Measurements from ENCODE around the gene STAT3.
"Not testable (repeated sequence)": the region's sequence is repeated elsewhere in the genome, so short reads cannot be mapped to it uniquely, and the experiment has no call there.

Gene STAT3

DNA sequence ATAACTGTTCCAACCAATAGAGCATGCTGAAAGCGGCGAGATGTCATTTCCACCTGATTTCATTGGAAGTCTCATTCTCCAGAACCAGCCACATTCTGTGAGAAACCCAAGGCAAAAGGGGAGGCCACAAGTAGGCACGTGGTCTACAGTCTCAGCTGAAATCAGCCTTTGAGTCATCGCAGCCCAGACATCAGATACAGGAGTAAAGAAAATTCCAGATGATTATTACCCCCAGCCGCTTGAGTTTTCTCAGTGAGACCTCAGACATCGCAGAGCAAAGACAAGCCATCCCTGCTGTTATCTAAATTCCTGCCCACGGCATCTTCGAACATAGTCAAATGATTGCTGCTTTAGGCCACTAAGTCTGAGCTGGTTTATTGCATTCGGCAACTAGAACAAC lies 23.1 kb downstream of the STAT3 start:
- H3K36me3 ChIP-seq: peaks cover 5% of the 10 kb centered on the region; the same call in 1 of the 2 replicates
- peaks cover 10% of the 10 kb centered on the region; the same call in 1 of the 2 replicates for H3K4me1 ChIP-seq
- no peak overlapping the region for H3K4me3 ChIP-seq
- H3K9me3 ChIP-seq: no peaks in the 10 kb centered on the region
- H3K4me2 ChIP-seq: no peak overlapping the region
- H3K9ac ChIP-seq: no peak overlapping the region
- no peaks in the 10 kb centered on the region for H3K27me3 ChIP-seq
- no peak overlapping the region for H3K27ac ChIP-seq
- H4K20me1 ChIP-seq: peaks cover 85% of the 10 kb centered on the region
- no peak for TF ChIP-seq Cebpa-rat (IDR thresholded peaks at IDR 0.05)

DNA sequence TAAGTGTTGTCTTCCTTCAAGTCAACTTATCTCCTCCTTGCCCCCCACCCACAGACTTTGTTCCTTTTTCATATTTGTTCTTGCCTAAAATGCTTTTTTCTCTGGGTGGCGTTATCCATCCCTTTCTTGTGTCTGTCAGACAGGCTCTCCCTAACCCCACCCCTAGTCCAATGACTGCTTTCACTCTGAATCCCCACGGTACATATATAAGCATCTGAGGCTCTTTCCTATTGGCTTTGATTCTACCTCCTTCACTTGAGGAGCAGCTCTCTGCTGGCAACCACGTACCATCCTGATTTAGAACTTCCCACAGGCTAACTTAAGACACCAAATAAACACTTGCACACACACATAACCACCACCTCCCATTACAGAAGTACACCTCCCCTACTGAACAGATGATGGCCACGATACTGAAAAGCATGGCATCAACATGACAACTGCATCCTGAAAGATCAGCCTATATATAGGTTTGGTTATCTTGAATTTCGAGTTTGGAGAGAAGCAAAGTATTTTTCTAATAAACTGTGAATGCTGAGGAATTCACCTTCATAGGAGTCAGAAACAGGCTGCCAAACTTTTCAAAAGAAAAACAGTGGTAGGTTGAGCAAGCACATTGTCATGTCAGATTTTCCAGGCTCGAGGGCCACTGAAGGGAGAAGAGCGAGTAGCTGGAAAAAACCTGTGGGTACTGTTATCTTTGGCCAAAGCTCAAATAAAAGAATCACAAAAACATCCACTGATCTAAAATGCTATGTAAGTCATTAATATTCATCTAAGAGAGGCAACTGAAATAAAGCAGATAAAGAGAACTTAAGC lies 24.3 kb downstream of the STAT3 start:
- no peak overlapping the region for H3K9ac ChIP-seq
- H3K27ac ChIP-seq: no peak overlapping the region
- H4K20me1 ChIP-seq: peaks cover 97% of the 10 kb centered on the region
- no peaks in the 10 kb centered on the region for H3K9me3 ChIP-seq
- TF ChIP-seq Cebpa-rat (IDR thresholded peaks at IDR 0.05): no peak
- peaks cover 8% of the 10 kb centered on the region; the same call in 1 of the 2 replicates for H3K4me1 ChIP-seq
- H3K4me3 ChIP-seq: no peak overlapping the region
- no peaks in the 10 kb centered on the region for H3K27me3 ChIP-seq
- no peak overlapping the region for H3K4me2 ChIP-seq
- no peaks in the 10 kb centered on the region for H3K36me3 ChIP-seq

DNA sequence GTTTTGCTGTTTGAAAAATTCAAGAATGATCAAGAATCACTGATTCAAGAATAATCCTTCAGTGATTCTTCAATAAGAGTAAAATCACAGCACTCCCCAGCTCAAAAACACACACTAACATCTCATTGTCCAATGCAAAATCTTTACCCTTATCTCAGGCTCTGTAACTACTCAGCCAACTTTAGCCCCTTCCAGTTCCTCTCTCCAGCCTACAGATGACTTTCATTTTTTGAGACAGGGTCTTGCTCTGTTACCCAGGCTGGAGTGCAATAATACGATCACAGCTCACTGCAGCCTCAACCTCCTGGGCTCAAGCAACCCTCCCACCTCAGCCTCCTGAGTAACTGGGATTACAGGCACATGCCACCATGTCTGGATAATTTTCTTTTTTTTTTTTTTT lies 25.0 kb downstream of the STAT3 start:
- H3K9ac ChIP-seq: no peak overlapping the region
- no peak overlapping the region for H3K4me3 ChIP-seq
- H3K4me2 ChIP-seq: no peak overlapping the region
- H3K4me1 ChIP-seq: peaks cover 9% of the 10 kb centered on the region; the same call in 1 of the 2 replicates
- H3K36me3 ChIP-seq: no peaks in the 10 kb centered on the region
- H3K27ac ChIP-seq: no peak overlapping the region
- peaks cover 99% of the 10 kb centered on the region for H4K20me1 ChIP-seq
- no peak for TF ChIP-seq Cebpa-rat (IDR thresholded peaks at IDR 0.05)
- H3K9me3 ChIP-seq: no peaks in the 10 kb centered on the region
- no peaks in the 10 kb centered on the region for H3K27me3 ChIP-seq

DNA sequence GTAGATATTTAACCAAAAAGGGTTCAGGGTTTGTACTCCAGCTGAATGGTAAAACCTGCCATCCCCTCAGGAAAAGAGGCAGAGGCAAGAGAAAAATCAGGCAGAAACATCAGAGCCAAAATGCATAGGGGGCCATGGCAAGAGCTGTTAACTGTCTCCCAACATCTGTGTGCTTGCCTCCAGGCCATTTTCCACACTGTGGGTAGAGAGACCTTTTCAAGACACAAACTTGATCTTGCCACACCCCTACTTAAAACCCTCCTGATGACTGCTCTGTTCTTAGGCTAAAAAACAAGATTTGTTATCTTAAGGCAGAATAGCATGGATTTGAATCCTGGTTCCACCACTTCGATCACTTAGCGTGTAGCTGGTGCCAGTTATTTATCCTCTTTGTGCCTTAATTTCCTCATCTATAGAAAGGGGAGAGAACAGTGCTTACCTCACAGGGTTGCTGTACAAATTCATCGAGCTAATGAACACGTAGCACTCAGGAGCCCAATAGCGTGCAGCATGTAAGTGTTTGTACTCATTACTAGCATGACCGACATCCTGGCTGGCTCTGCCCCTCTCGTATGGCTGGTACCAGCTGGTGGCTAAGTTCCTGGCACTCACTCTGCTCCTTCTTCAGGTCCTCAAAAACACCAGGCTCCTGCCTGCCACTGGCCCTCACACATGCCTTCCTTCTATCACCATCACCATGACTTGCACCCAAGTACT lies 25.8 kb downstream of the STAT3 start:
- H3K9ac ChIP-seq: no peak overlapping the region
- no peaks in the 10 kb centered on the region for H3K36me3 ChIP-seq
- no peaks in the 10 kb centered on the region for H3K27me3 ChIP-seq
- no peak overlapping the region for H3K4me2 ChIP-seq
- peaks cover 97% of the 10 kb centered on the region for H4K20me1 ChIP-seq
- no peak overlapping the region for H3K4me3 ChIP-seq
- peaks cover 10% of the 10 kb centered on the region; the same call in 1 of the 2 replicates for H3K4me1 ChIP-seq
- TF ChIP-seq Cebpa-rat (IDR thresholded peaks at IDR 0.05): no peak
- no peak overlapping the region for H3K27ac ChIP-seq
- no peaks in the 10 kb centered on the region for H3K9me3 ChIP-seq

DNA sequence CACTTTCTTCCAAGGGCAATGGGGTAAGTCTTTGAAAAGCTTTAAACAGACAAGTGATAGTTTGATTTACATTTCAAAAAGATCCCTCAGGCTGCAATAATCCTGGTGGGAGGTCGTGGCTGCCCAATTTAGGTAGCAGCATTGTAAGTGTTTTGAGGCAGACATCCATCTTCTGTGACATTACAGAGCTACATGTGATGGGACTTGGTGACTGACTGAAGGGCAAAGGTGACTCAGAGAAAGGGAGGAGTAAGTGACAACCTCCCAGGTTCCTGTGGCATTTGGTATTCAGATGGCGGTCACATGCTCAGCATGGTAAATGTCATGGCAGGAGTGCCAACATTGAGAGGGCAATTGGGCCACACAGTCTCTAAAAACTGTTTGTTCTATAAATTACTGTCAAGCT lies 26.5 kb downstream of the STAT3 start:
- H4K20me1 ChIP-seq: peaks cover 94% of the 10 kb centered on the region
- no peak overlapping the region for H3K4me3 ChIP-seq
- no peak overlapping the region for H3K9ac ChIP-seq
- H3K4me2 ChIP-seq: no peak overlapping the region
- H3K36me3 ChIP-seq: no peaks in the 10 kb centered on the region
- no peaks in the 10 kb centered on the region for H3K27me3 ChIP-seq
- H3K27ac ChIP-seq: no peak overlapping the region
- H3K4me1 ChIP-seq: peaks cover 10% of the 10 kb centered on the region; the same call in 1 of the 2 replicates
- TF ChIP-seq Cebpa-rat (IDR thresholded peaks at IDR 0.05): no peak
- H3K9me3 ChIP-seq: no peaks in the 10 kb centered on the region

DNA sequence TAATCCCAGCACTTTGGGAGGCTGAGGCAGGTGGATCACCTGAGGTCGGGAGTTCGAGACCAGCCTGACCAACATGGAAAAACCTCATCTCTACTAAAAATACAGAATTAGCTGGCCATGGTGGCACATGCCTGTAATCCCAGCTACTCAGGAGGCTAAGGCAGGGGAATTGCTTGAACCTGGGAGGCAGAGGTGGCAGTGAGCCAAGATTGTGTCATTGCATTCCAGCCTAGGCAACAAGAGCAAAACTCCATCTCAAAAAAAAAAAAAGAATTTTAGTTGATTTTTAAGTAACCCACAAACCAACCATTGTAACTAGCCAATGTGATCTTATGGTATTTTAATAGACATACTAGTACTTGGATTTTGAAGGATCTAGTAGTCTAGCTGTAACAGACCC lies 27.9 kb downstream of the STAT3 start:
- H3K9me3 ChIP-seq, H3K27ac ChIP-seq, H3K4me2 ChIP-seq, H3K27me3 ChIP-seq, H3K36me3 ChIP-seq, H3K4me3 ChIP-seq, H3K9ac ChIP-seq: not testable (repeated sequence)
- Histone ChIP-seq H3K4me1 (peaks cover 17% of the 10 kb centered on the region), H4K20me1 (peaks cover 94% of the 10 kb centered on the region)

DNA sequence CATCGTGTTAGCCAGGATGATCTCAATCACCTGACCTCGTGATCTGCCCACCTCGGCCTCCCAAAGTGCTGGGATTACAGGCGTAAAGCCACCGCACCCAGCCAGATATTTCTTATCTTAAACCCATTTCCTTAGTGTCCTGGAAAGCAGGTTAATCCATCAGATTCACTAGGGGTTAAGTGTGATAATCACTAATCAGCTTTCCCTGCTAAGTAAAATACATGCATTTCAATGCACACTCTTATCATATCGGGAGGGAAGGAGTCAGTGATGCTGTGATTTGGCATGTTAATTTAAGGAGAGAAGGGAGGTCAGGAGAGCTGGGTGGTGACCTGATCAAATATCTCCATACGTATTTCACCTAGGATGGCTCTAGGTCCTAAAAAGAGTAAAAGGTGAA lies 29.1 kb downstream of the STAT3 start:
- H3K4me2 ChIP-seq: no peak overlapping the region
- H3K4me1 ChIP-seq: peaks cover 21% of the 10 kb centered on the region
- H3K36me3 ChIP-seq: no peaks in the 10 kb centered on the region
- H3K9ac ChIP-seq: no peak overlapping the region
- TF ChIP-seq Cebpa-rat (IDR thresholded peaks at IDR 0.05): no peak
- H3K27ac ChIP-seq: no peak overlapping the region
- H3K4me3 ChIP-seq: no peak overlapping the region
- no peaks in the 10 kb centered on the region for H3K27me3 ChIP-seq
- H3K9me3 ChIP-seq: no peaks in the 10 kb centered on the region
- H4K20me1 ChIP-seq: peaks cover 91% of the 10 kb centered on the region

DNA sequence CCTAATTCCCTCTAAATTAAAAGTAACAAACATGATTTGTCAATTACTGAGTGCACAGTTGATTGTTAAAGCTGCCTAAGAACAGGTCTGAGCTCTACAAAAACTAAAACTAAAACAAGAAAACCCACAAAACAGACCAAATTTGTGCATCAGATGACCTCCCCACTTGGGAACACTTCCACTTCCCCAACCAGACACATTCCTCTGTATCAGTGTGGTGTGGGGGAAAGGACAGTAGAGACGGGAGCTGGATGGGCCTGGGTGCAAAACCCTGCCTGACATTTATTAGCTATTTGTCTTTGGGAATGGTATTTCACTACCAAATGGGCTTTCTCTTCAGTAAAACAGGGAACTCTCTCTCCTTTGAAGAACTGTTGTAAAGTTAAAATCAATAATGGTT lies 29.8 kb downstream of the STAT3 start:
- H3K27me3 ChIP-seq: no peaks in the 10 kb centered on the region
- no peak overlapping the region for H3K4me2 ChIP-seq
- H3K9me3 ChIP-seq: no peaks in the 10 kb centered on the region
- H3K9ac ChIP-seq: no peak overlapping the region
- H3K36me3 ChIP-seq: no peaks in the 10 kb centered on the region
- TF ChIP-seq Cebpa-rat (IDR thresholded peaks at IDR 0.05): no peak
- no peak overlapping the region for H3K27ac ChIP-seq
- peaks cover 21% of the 10 kb centered on the region for H3K4me1 ChIP-seq
- H4K20me1 ChIP-seq: peaks cover 88% of the 10 kb centered on the region
- H3K4me3 ChIP-seq: no peak overlapping the region

DNA sequence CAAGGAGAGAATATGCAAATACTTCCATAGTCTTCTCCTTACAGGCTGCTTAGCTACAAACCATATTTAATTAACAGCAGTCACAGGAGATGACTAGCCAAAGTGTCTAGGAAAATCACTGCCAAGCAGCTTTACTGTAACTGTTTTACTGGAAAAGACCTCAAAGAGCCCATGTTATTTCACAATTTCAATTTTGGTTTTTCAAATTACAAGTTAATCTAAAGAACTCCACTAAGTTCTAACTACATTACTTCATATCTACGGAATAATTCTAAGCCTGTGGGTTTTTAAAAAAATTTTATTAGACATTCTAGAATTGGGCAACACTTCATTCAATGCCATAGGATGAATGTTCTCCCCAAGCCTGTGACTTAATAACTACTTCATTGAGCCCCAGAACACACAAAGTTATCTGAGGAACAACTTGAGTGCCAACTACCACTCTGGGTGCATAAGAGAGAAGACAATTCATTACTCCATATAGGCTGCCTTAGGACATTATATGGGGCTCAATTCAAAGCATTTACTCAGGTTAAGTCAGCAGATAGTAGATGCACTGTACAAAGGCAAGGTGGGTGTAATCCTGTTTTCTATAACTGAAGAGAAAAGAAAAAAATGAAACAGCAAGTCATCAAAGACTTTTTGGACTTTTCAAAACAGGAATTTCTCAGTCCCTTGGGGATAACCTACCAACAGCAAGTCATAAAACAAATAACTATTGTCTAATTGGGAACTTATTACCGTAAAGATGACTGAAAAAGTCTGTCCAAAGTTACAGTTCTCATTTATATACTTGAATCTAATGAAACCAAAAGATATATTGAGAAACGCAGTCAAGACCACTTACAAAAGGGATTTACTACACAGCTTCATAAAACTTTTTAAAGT lies 33.0 kb downstream of the STAT3 start:
- H3K9ac ChIP-seq: no peak overlapping the region
- H3K36me3 ChIP-seq: no peaks in the 10 kb centered on the region
- no peak overlapping the region for H3K27ac ChIP-seq
- no peak for TF ChIP-seq Cebpa-rat (IDR thresholded peaks at IDR 0.05)
- H3K9me3 ChIP-seq: no peaks in the 10 kb centered on the region
- peak overlapping the region; percentile 37; the same call in 1 of the 2 replicates for H3K4me2 ChIP-seq
- no peak overlapping the region for H3K4me3 ChIP-seq
- H4K20me1 ChIP-seq: peaks cover 78% of the 10 kb centered on the region
- peaks cover 16% of the 10 kb centered on the region for H3K4me1 ChIP-seq
- no peaks in the 10 kb centered on the region for H3K27me3 ChIP-seq

All from BLaER1 (cell line).